Activated T-cell treated with anti-CD3 and anti-CD28 coated beads for 48 hours (primary cell): ENCODE measurements around the gene ZNF518B.
"Not testable (repeated sequence)": the region's sequence is repeated elsewhere in the genome, so short reads cannot be mapped to it uniquely, and the experiment has no call there.

Source experiments
- DNase-seq: peaks from one replicate; pipeline ENCODE4 v3.0.0-alpha.2; 2020; ENCODE audit warnings: low read depth

Gene ZNF518B

DNA sequence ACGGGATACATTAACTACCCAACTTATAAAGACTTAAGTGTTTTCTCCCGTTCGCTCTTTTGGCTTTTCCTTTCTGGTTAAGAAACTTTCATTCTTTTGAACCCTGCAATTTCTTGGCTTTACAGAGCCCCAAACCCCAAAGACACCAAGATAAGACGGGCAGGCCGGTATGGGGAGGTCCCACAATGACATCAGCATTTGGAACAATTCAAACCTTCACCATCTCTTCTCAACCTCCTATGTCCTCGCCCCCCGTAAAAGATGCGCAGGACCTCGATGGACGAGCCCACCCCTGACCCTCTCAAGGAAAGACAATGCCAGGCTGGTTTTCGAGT lies 999 bp downstream of the ZNF518B start:
- no peak for DNase-seq

- DNase-seq = no peak
Observed at GRCh38 chr4:10455133-10455532, 2.1 kb downstream of the ZNF518B start.

GRCh38 chr4:10454726-10455125 lies 2.5 kb downstream of the ZNF518B start:
- no peak for DNase-seq

GRCh38 chr4:10454121-10454520 lies 3.1 kb downstream of the ZNF518B start:
- DNase-seq = no peak

DNA sequence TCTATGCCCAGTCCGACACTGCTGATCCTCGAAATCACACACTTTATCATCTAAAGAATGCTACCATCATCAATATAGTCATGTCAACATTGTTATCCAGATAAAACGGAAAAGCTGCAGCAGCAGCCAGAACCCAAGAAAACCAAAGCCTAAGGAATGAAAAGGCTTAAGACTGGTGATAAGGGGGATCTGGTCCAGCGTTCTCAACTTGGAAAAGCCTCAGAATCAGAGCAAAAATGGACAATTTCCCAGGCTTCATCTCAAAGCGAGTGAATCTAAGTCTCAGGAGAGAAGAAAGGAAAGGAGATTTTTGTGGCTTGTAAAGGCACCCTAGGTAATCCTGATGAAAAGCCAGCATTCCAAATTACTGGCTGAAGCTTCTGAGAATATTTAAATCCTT lies 8.2 kb downstream of the ZNF518B start:
- no peak for DNase-seq

- no peak for DNase-seq
Observed at GRCh38 chr4:10442976-10443375, 14.2 kb downstream of the ZNF518B start.

DNA sequence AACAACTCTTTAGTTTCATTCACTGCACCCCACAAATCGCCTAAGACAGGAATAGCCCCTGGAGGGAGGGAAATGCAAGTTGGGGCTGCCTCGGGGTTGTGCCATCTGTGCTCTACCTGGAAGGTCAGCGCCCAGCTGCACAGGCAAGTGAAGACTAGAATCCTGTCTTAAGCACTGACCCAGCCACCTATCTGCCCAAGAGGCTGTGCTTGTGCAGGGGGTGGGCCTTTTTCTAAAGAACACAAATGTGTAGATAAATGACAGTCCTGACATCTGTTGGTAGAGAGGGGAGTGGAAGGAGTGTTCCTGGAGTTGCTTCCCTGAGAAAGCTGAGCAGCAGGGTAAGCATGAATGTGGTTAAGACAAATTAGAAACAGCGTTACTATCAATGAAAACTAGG lies 15.7 kb downstream of the ZNF518B start:
- no peak for DNase-seq

DNA sequence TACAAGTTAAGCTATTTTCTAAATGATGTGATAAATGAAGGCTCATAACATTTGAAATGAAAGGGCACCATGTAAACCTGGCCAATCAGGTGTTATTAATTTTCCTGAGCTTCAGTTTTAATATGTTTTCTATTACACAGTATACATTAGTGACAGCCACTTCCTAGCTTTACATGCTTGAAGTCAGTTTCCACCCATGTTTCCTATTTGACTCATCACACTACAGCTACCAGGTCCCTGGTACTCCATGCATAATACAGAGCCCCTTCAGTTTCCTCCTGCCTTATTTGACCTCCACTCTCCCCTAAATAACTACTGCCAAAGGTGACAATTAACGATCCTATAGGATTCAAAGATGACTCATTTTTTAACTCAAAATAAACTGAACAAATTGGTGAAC lies 18.3 kb downstream of the ZNF518B start:
- no peak for DNase-seq

GRCh38 chr4:10437735-10438134 lies 19.5 kb downstream of the ZNF518B start:
- DNase-seq = no peak

DNA sequence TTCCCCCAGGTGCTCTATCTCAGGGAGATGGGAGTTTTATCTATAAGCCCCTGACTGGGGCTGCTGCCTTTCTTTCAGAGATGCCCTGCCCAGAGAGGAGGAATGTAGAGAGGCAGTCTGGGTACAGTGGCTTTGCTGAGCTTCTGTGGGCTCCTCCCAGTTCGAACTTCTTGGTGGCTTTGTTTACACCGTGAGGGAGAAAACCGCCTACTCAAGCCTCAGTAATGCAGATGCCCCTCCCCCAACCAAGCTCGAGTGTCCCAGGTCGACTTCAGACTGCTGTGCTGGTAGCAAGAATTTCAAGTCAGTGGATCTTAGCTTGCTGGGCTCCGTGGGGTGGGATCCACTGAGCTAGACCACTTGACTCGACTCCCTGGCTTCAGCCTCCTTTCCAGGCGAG lies 29.5 kb downstream of the ZNF518B start:
- not testable (repeated sequence) for DNase-seq

DNA sequence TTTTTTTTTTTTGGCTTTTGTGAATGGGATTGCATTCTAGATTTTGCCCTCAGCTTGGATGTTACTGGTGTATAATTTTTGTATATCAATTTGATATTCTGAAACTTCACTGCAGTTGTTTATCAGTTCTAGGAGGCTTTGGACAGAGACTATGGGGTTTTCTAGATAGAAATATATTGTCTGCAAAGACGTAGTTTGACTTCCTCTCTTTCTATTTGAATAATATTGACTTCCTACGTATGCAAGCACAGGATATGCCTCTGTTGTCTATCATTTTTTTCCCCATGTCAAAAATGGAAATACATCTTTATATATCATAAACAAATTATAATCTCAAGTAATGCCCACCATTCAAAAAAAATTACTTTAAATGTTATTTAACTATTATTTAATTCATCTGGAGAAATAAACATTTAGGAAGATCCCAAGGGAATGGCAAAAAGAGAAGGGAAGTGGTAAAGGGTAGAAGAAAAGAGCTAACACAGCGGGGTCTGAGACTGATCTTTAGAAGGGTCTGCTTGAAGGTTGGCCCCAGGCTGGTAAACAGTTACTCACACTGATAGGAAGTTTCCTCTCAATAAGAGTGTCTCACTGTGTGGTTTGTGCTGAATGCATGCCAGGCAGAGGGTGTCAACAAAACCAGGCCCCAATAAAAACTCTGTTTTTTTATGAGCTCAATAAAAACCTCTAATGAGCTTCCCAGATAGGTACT lies 35.7 kb downstream of the ZNF518B start:
- DNase-seq = no peak

DNA sequence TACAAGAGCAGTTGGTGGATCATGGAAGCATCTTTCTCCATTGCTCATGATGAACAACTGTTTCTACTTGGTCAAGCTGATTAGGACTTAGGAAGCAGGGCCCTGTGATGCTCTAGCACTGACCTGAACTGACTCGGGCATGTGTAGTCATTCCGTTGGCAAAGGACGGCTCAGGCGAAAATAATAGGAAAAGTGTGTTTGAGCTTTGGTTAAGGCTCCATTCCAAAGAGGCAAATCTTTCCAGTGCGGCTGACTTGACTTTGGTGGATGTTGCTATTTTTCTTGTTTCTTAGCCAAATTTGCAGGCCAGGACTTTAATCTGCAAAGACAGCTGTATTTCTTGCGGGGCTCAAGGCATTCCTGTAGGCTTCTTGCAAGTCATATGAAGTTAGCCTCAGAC lies 39.5 kb downstream of the ZNF518B start:
- no peak for DNase-seq

DNA sequence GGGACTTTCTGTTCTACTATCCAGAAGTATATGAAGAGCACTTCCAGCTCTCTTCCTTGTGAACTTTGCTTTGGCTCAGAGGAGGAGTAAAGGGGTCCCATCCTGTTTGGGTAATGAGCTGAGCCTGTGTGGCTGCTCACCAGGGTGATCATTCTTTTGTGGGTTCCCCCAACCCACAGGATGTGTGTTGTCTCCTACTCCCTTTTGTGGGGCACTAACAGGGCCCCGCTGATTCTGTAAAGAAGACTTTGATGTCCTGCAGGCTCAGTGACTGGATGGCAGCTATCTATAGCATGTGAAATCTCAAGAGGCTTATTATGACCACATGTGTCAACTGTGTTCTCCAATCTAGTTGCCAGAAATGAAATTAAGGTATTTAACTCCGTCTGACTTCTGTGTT lies 40.8 kb downstream of the ZNF518B start:
- no peak for DNase-seq

DNA sequence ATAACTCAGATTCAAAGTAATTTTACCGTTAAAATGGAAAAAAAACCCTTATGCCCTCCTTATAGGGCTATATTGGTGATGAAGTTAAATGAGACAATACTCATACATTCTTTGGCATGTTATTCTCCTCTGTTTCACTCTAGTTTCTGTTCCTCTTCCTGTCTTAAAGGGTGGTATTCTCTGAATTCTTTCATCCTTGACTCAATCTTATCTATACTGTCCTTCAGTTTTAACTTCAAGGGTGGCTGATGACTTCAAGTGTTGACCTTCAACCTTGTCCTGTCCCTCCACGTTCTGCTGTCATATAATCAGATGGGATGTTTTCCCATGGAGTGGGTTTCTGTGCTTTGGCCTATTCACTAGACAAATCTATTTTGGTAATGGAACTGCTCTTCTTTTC lies 44.0 kb downstream of the ZNF518B start:
- DNase-seq = no peak

GRCh38 chr4:10405672-10406071 lies 51.6 kb downstream of the ZNF518B start:
- DNase-seq = no peak

- DNase-seq = no peak
Observed at GRCh38 chr4:10403633-10404445, 53.4 kb downstream of the ZNF518B start.

GRCh38 chr4:10395971-10396580 lies 61.1 kb downstream of the ZNF518B start:
- DNase-seq = no peak
